ENCODE measurements around the gene TIMM13.

DNA sequence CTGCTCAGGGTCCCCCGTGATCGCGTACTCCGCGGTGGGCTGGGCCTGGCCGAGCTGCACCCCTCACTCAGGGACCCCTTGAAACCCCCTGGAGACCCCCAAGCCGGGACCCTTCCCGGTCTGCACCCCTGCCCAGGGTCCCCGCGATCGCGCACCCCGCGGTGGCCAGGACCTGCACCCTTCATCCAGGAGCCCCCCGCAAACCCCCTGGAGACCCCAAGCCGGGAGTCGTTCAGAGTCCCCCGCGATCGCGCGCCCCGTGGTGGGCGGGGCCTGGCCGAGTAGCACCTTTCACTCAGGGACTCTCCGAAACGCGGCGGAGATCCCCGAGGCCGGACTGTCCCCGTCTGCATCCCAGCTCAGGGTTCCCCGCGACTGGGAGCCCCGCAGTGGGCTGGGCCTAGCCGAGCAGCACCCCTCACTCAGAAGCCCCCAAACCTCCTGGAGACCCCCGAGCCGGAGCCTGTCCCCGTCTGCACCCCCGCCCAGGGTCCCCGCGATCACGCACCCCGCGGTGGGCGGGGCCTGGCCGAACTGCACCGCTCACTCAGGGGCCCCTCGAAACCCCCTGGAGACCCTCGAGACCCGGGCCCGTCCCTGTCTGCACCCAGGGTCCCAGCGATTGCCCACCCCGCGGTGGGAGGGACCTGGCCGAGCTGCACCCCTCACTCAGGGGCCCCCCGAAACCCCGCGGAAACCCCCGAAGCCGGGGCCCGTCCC, 28.6 kb upstream of the TIMM13 start:
- TF ChIP-seq RFX5 (IDR thresholded peaks at IDR 0.05; ENCODE audit: low read length) (no peak), TAF1 (IDR thresholded peaks at IDR 0.05; ENCODE audit: borderline replicate concordance, low read depth, low read length) (no peak), TEAD4 (IDR thresholded peaks at IDR 0.05; ENCODE audit: borderline replicate concordance, insufficient read depth) (no peak), SIN3A (IDR thresholded peaks at IDR 0.05; ENCODE audit: borderline replicate concordance, low read depth, low read length) (no peak), POLR2AphosphoS5 (IDR thresholded peaks at IDR 0.05; ENCODE audit: low read depth, low read length) (no peak), CHD2 (IDR thresholded peaks at IDR 0.05; ENCODE audit: low read length, partially characterized antibody) (no peak), EP300 (IDR thresholded peaks at IDR 0.05; ENCODE audit: borderline replicate concordance in 1 of 2, low read depth in 1 of 2, low read length in 1 of 2) (no peak), RXRA (IDR thresholded peaks at IDR 0.05; ENCODE audit: borderline replicate concordance, low read depth) (no peak), SMC3 (IDR thresholded peaks at IDR 0.05; ENCODE audit: low read depth, low read length) (no peak), EZH2phosphoT487 (IDR thresholded peaks at IDR 0.05; ENCODE audit: borderline replicate concordance, low read depth) (no peak)
- TF ChIP-seq, protein P1, sequence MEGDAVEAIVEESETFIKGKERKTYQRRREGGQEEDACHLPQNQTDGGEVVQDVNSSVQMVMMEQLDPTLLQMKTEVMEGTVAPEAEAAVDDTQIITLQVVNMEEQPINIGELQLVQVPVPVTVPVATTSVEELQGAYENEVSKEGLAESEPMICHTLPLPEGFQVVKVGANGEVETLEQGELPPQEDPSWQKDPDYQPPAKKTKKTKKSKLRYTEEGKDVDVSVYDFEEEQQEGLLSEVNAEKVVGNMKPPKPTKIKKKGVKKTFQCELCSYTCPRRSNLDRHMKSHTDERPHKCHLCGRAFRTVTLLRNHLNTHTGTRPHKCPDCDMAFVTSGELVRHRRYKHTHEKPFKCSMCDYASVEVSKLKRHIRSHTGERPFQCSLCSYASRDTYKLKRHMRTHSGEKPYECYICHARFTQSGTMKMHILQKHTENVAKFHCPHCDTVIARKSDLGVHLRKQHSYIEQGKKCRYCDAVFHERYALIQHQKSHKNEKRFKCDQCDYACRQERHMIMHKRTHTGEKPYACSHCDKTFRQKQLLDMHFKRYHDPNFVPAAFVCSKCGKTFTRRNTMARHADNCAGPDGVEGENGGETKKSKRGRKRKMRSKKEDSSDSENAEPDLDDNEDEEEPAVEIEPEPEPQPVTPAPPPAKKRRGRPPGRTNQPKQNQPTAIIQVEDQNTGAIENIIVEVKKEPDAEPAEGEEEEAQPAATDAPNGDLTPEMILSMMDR (IDR thresholded peaks at IDR 0.05): no peak
- TF ChIP-seq, protein P2, sequence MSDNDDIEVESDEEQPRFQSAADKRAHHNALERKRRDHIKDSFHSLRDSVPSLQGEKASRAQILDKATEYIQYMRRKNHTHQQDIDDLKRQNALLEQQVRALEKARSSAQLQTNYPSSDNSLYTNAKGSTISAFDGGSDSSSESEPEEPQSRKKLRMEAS (IDR thresholded peaks at IDR 0.05; ENCODE audit: low read depth): no peak

All from SK-N-SH (cell line).